Measurements from ENCODE around the gene PTGS2.

GRCh38 chr1:186722711-186723309, 42.6 kb upstream of the PTGS2 start:
- TF ChIP-seq MYC (IDR thresholded peaks at IDR 0.05; ENCODE audit: insufficient read depth, insufficient read length, insufficient replicate concordance, low read length, severe bottlenecking) (no peak), BCLAF1 (IDR thresholded peaks at IDR 0.05) (no peak)
